K562 (cell line): ENCODE measurements around the gene SMCO4. TPM values are rescaled to one million over a fixed set of nuclear protein-coding genes. Genes with fewer than 3 reads are reported as not detected.
A peak's percentile ranks its signal among the peaks of the same experiment; 100 is the strongest.

Source experiments
- ARHGAP35 ChIP-seq: fragments of 450-650 bp; IDR thresholded peaks from 2 replicates; pipeline ENCODE4 v1.6.1; 2018; ENCODE audit not compliant: partially characterized antibody
- EZH2 ChIP-seq: IDR thresholded peaks from 2 replicates; pipeline ENCODE4 v1.6.1; 2012; ENCODE audit warnings: low read depth, mild to moderate bottlenecking, inconsistent platforms, low read length, borderline replicate concordance
- FOXA3 ChIP-seq, 2 experiments: fragments of 450-650 bp in 1 of 2; sonication (generic) in 1 of 2; formaldehyde crosslinking; IDR thresholded peaks in 1 of 2; conservative IDR thresholded peaks in 1 of 2; 2 replicates each; pipeline versions ENCODE4 v1.4.0 to v1.8.0; 2020 to 2022; ENCODE audit warnings: mild to moderate bottlenecking in 2 of 2, missing genetic modification reagents in 1 of 2
- FOXM1 ChIP-seq, 2 experiments: fragments of 450-650 bp in 1 of 2; sonication (generic) in 1 of 2; formaldehyde crosslinking in 1 of 2; IDR thresholded peaks; 2 replicates each; pipeline versions ENCODE4 v1.6.1 to v1.9.0; 2017 to 2022; ENCODE audit warnings: low read depth in 2 of 2, mild to moderate bottlenecking in 2 of 2, missing genetic modification reagents in 1 of 2, moderate library complexity in 1 of 2
- HIVEP1 ChIP-seq: fragments of 250-450 bp; sonication (Bioruptor Pico); IDR thresholded peaks from 2 replicates; pipeline ENCODE4 v1.4.0; 2020; ENCODE audit warnings: mild to moderate bottlenecking
- KAT2B ChIP-seq: IDR thresholded peaks from one replicate; pipeline ENCODE4 v1.6.1; 2012; ENCODE audit warnings: low read depth, mild to moderate bottlenecking, control low read depth, inconsistent platforms, low read length, moderate library complexity
- MAFK ChIP-seq: IDR thresholded peaks from 2 replicates; pipeline ENCODE4 v1.6.1; 2011; ENCODE audit warnings: low read length, improper control_type of control experiment
- MCM7 ChIP-seq, 2 experiments: fragments of 450-650 bp; IDR thresholded peaks; 2 replicates each; pipeline ENCODE4 v1.6.1; 2016 to 2018
- NELFE ChIP-seq: IDR thresholded peaks from 2 replicates; pipeline ENCODE4 v1.6.1; 2011; ENCODE audit warnings: mild to moderate bottlenecking; ENCODE audit not compliant: insufficient read depth, insufficient read length
- NFIX ChIP-seq: fragments of 250-450 bp; sonication (Bioruptor Pico); IDR thresholded peaks from 2 replicates; pipeline ENCODE4 v1.4.0; 2020; ENCODE audit warnings: low read depth, mild to moderate bottlenecking, moderate library complexity
- PBX2 ChIP-seq, 2 experiments: IDR thresholded peaks in 1 of 2; conservative IDR thresholded peaks in 1 of 2; 2 replicates each; pipeline ENCODE4 v1.6.1; 2016; ENCODE audit warnings: low read depth in 2 of 2, mild to moderate bottlenecking in 1 of 2, missing compliant biosample characterization in 1 of 2, missing genetic modification characterization in 1 of 2, moderate library complexity in 1 of 2
- PHB2 ChIP-seq: fragments of 450-650 bp; IDR thresholded peaks from 2 replicates; pipeline ENCODE4 v1.6.1; 2017; ENCODE audit warnings: low read depth
- POLR2G ChIP-seq: fragments of 200-400 bp; formaldehyde crosslinking; IDR thresholded peaks from 2 replicates; pipeline ENCODE4 v1.6.1; 2017; ENCODE audit warnings: low read depth, mild to moderate bottlenecking, antibody characterized with exemption, low read length, moderate library complexity
- PYGO2 ChIP-seq: fragments of 450-650 bp; IDR thresholded peaks from 2 replicates; pipeline ENCODE4 v1.6.1; 2016; ENCODE audit warnings: mild to moderate bottlenecking, missing genetic modification characterization, moderate library complexity, missing compliant biosample characterization
- RBM25 ChIP-seq: fragments of 200-400 bp; formaldehyde crosslinking; IDR thresholded peaks from 2 replicates; pipeline ENCODE4 v1.6.1; 2018; ENCODE audit warnings: low read length, low read depth, moderate library complexity; ENCODE audit not compliant: severe bottlenecking
- RCOR1 ChIP-seq, 2 experiments: IDR thresholded peaks; 2 replicates each; pipeline ENCODE4 v1.6.1; 2012; ENCODE audit warnings: low read depth in 2 of 2, low read length in 2 of 2, borderline replicate concordance in 1 of 2, improper control_type of control experiment in 1 of 2
- TGIF2 ChIP-seq: sonication (generic); formaldehyde crosslinking; IDR thresholded peaks from 2 replicates; pipeline ENCODE4 v1.8.1; 2022; ENCODE audit warnings: mild to moderate bottlenecking, missing genetic modification reagents, moderate library complexity
- ZFP1 ChIP-seq: fragments of 450-650 bp; formaldehyde crosslinking; IDR thresholded peaks from 2 replicates; pipeline ENCODE4 v1.4.0; 2020; ENCODE audit warnings: mild to moderate bottlenecking, mixed read lengths
- ZNF184 ChIP-seq: sonication (generic); formaldehyde crosslinking; IDR thresholded peaks from 2 replicates; pipeline ENCODE4 v1.5.0; 2020; ENCODE audit warnings: missing genetic modification reagents
- ZNF764 ChIP-seq: fragments of 250-450 bp; sonication (Bioruptor Pico); IDR thresholded peaks from 2 replicates; pipeline ENCODE4 v1.4.0; 2020; ENCODE audit warnings: low read depth, mild to moderate bottlenecking, moderate library complexity
- ZNF766 ChIP-seq: fragments of 200-800 bp; sonication (Bioruptor generic); conservative IDR thresholded peaks from 2 replicates; pipeline ENCODE4 v1.6.1; 2016; ENCODE audit warnings: missing genetic modification characterization, missing compliant biosample characterization
- polyA plus RNA-seq, 8 experiments: library from polyadenylated mRNA; depleted of rRNA in 4 of 8; stranded (reverse) in 5 of 8; unstranded in 3 of 8; fragments of >200 nt; fragmentation: Nextera tagmentation in 2 of 8; fragmentation: Illumina TruSeq in 1 of 8; extraction: Ambion mirVana in 2 of 8; extraction: Trizol in 1 of 8; gene quantifications; 2 replicates each; pipeline versions ENCODE4 v1.2.1 to v1.2.3, GENCODE V29; 2011 to 2014; ENCODE audit warnings: inconsistent platforms in 1 of 8, missing spikeins in 1 of 8
- total RNA-seq, 7 experiments: library from RNA; depleted of rRNA in 6 of 7; stranded (reverse); fragments of >200 nt in 6 of 7; fragmentation: Illumina TruSeq in 2 of 7; extraction: Trizol in 2 of 7; gene quantifications; 2 replicates each; pipeline versions ENCODE4 v1.2.1 to v1.2.3, GENCODE V29; 2011 to 2021; ENCODE audit warnings: low replicate concordance in 1 of 7
- TF ChIP-seq, protein P1 (sequence below): sonication (generic); formaldehyde crosslinking; IDR thresholded peaks from 2 replicates; pipeline ENCODE4 v1.8.1; 2023; ENCODE audit warnings: mild to moderate bottlenecking, missing genetic modification reagents

Gene SMCO4
- total and polyA plus RNA-seq, 9 of the 15 experiments (the other 6 are each of a cell fraction or from before 2014, with no cell fraction given): 1.8 to 27.8 (median 15.3) TPM

DNA sequence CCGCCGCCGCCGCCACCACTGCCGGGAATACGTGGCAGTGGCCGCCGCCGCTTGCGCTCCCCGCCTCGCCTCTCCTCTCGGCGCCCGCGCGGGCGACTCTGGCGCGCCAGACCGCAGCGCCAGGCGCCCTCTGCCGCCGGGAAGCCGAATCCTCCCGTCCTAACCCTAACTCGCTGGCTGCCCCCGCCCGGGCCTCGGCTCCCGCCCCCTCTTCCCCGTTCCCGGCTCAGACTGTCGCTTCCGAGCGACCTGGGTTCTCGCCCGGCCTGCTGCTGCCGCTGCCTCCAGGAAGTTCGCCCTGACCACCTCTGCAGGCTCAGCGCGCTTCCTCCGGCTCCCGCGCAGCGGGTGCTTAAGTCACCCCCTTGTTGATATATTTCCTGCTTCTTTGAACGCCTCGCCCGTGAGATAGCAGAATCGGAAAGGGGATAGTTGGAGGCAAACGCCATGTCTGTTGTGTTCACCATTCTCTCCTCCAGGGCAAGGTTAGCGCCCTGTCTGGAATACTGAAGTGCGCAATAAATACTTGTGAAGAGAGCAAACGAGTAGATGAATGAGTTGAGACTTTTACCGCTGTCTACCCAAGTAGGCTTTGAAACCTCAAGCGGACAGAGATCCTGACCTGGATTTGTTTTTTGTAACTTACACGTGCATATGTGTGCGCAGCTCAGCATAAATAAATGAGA, at the start of gene SMCO4 (continued):
- TF ChIP-seq NELFE (no peak), FOXA3 (CRISPR knock-in tag; conservative IDR thresholded peaks at IDR 0.05 in 1 of 2, IDR thresholded peaks at IDR 0.05 in 1 of 2) (peak in 1 of 2 experiments; percentile 71; a peak in 1 of 4 replicates), ZNF766 (CRISPR knock-in tag) (peak; percentile 43; the same call in 1 of the 2 replicates), NFIX (no peak), ZFP1 (CRISPR knock-in tag) (no peak), ARHGAP35 (no peak), FOXM1 (IDR thresholded peaks at IDR 0.05; ENCODE audit: low read depth) (no peak), FOXM1 (CRISPR knock-in tag; IDR thresholded peaks at IDR 0.05; ENCODE audit: low read depth) (no peak; the same call in 1 of the 2 replicates), MCM7 (IDR thresholded peaks at IDR 0.05) (no peak), RCOR1 (IDR thresholded peaks at IDR 0.05; ENCODE audit: borderline replicate concordance in 1 of 2, low read depth in 2 of 2, low read length in 2 of 2) (peak; percentile 61 to 90; a peak in 3 of 4 replicates), KAT2B (no peak), RBM25 (peak; percentile 83), TGIF2 (CRISPR knock-in tag) (no peak), PBX2 (CRISPR knock-in tag; IDR thresholded peaks at IDR 0.05; ENCODE audit: low read depth) (no peak), PBX2 (tag; conservative IDR thresholded peaks at IDR 0.05; ENCODE audit: low read depth) (no peak), MAFK (no peak), EZH2 (no peak), ZNF764 (CRISPR knock-in tag) (no peak), ZNF184 (CRISPR knock-in tag) (no peak), HIVEP1 (CRISPR knock-in tag) (no peak), PYGO2 (no peak), POLR2G (peak; percentile 90), PHB2 (no peak)
- TF ChIP-seq, protein P1, sequence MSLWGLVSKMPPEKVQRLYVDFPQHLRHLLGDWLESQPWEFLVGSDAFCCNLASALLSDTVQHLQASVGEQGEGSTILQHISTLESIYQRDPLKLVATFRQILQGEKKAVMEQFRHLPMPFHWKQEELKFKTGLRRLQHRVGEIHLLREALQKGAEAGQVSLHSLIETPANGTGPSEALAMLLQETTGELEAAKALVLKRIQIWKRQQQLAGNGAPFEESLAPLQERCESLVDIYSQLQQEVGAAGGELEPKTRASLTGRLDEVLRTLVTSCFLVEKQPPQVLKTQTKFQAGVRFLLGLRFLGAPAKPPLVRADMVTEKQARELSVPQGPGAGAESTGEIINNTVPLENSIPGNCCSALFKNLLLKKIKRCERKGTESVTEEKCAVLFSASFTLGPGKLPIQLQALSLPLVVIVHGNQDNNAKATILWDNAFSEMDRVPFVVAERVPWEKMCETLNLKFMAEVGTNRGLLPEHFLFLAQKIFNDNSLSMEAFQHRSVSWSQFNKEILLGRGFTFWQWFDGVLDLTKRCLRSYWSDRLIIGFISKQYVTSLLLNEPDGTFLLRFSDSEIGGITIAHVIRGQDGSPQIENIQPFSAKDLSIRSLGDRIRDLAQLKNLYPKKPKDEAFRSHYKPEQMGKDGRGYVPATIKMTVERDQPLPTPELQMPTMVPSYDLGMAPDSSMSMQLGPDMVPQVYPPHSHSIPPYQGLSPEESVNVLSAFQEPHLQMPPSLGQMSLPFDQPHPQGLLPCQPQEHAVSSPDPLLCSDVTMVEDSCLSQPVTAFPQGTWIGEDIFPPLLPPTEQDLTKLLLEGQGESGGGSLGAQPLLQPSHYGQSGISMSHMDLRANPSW (CRISPR knock-in tag): no peak
